A673 (cell line): ENCODE data around the gene GRAMD1B. TPM values are rescaled to one million over a fixed set of nuclear protein-coding genes. Genes with fewer than 3 reads are reported as not detected.

Experiments
- BruUV-seq: library from RNA; stranded (reverse); fragments of 400-500 nt; replicated peaks from 2 replicates; lab custom pipeline; 2021; lab: Mats Ljungman, UMichigan
- CTCF ChIA-PET: fragments of 300-600 bp; sonication (Branson Sonifier 250); formaldehyde crosslinking; loops from one replicate; lab custom pipeline; 2022; ENCODE audit warnings: antibody characterized with exemption; lab: Charles Lee
- POLR2A ChIA-PET: fragments of 300-600 bp; sonication (Branson Sonifier 250); formaldehyde crosslinking; loops from one replicate; lab custom pipeline; 2022; ENCODE audit warnings: antibody characterized with exemption; ENCODE audit not compliant: low non-redundant PET; lab: Charles Lee
- DNase-seq: peaks from one replicate; pipeline ENCODE4 v3.0.0-alpha.2; 2015; ENCODE audit warnings: low spot score
- H3K27ac ChIP-seq: fragments of 200-600 bp; sonication (generic); 2 replicates; pipeline ENCODE4 v1.5.1; 2016; ENCODE audit warnings: mixed run types, low read depth, mild to moderate bottlenecking, mixed read lengths, antibody characterized with exemption, low read length; ENCODE audit not compliant: poor library complexity, severe bottlenecking
- H3K27me3 ChIP-seq: fragments of 200-600 bp; sonication (generic); replicated peaks from 2 replicates; pipeline ENCODE4 v1.6.1; 2017; ENCODE audit warnings: mixed run types, low read depth, mild to moderate bottlenecking, mixed read lengths, antibody characterized with exemption, low read length; ENCODE audit not compliant: insufficient read depth, poor library complexity
- H3K36me3 ChIP-seq: fragments of 200-600 bp; sonication (generic); 2 replicates; pipeline ENCODE4 v1.6.1; 2016; ENCODE audit warnings: mixed run types, mild to moderate bottlenecking, mixed read lengths, antibody characterized with exemption, low read length; ENCODE audit not compliant: insufficient read depth, poor library complexity, severe bottlenecking
- H3K4me1 ChIP-seq: fragments of 200-600 bp; sonication (generic); 2 replicates; pipeline ENCODE4 v1.6.1; 2017; ENCODE audit warnings: mixed run types, mild to moderate bottlenecking, mixed read lengths, antibody characterized with exemption, low read length; ENCODE audit not compliant: insufficient read depth, poor library complexity, severe bottlenecking
- H3K4me3 ChIP-seq: fragments of 200-600 bp; sonication (generic); 2 replicates; pipeline ENCODE4 v1.5.1; 2016; ENCODE audit warnings: low read depth, mixed run types, mild to moderate bottlenecking, mixed read lengths, low read length; ENCODE audit not compliant: poor library complexity, severe bottlenecking
- H3K9me3 ChIP-seq: fragments of 200-600 bp; sonication (generic); 2 replicates; pipeline ENCODE4 v1.6.1; 2016; ENCODE audit warnings: mixed run types, low read depth, mild to moderate bottlenecking, mixed read lengths, antibody characterized with exemption, low read length; ENCODE audit not compliant: poor library complexity, severe bottlenecking
- CTCF ChIP-seq: fragments of 300-800, 200-600 bp; sonication (generic); conservative IDR thresholded peaks from 2 replicates; pipeline ENCODE4 v1.5.1; 2017; ENCODE audit warnings: low read depth, mild to moderate bottlenecking, antibody characterized with exemption, low read length, moderate library complexity, mixed read lengths
- EZH2 ChIP-seq: fragments of 200-600 bp; sonication (generic); IDR thresholded peaks from 2 replicates; pipeline ENCODE4 v1.6.1; 2017; ENCODE audit warnings: borderline replicate concordance, low read depth, mild to moderate bottlenecking, mixed read lengths, antibody characterized with exemption, low read length; ENCODE audit not compliant: poor library complexity, severe bottlenecking
- intact Hi-C: fragments of 100-400 bp; cut with micrococcal nuclease; formaldehyde crosslinking; loops from one replicate; pipeline ENCODE4 v1.10.0; 2022; ENCODE audit not compliant: unreplicated experiment
- total RNA-seq: library from RNA; stranded (reverse); gene quantifications from 2 replicates; pipeline ENCODE4 v1.2.3, GENCODE V29; 2021

GRAMD1B gene
- total RNA-seq, 1 experiment from 2014 or later, result 13.0 TPM

GRCh38 chr11:123611698-123612097, 181.6 kb downstream of the GRAMD1B start:
- Histone ChIP-seq H3K27ac (no peak overlapping the region), H3K4me3 (no peak overlapping the region), H3K27me3 (no peaks in the 10 kb centered on the region), H3K36me3 (no peaks in the 10 kb centered on the region), H3K4me1 (no peaks in the 10 kb centered on the region), H3K9me3 (no peaks in the 10 kb centered on the region)
- no peak for TF ChIP-seq CTCF
- TF ChIP-seq EZH2, result no peak
- intact Hi-C loops, result no loop called here
- BruUV-seq, result no TSS peak
- no peak for DNase-seq
- ChIA-PET CTCF (no interaction called here), POLR2A (no interaction called here)

- ChIA-PET POLR2A (no interaction called here), CTCF (interaction anchor here (0.7 kb wide), 1 partner anchor 59 kb away, joined by 5 read pairs; no protein-coding TSS in a partner anchor)
- H3K4me1 ChIP-seq, result no peaks in the 10 kb centered on the region
- intact Hi-C loops, result no loop called here
- DNase-seq, result peak; percentile 25
- no peak for TF ChIP-seq CTCF
- no peaks in the 10 kb centered on the region for H3K36me3 ChIP-seq
- BruUV-seq, result no TSS peak
- H3K27me3 ChIP-seq, result no peaks in the 10 kb centered on the region
- no peaks in the 10 kb centered on the region for H3K9me3 ChIP-seq
- H3K27ac ChIP-seq, result no peak overlapping the region
- no peak overlapping the region for H3K4me3 ChIP-seq
Observed at GRCh38 chr11:123616505-123617198, 186.6 kb downstream of the GRAMD1B start.

GRCh38 chr11:123622576-123622975, 192.5 kb downstream of the GRAMD1B start:
- no TSS peak for BruUV-seq
- no peaks in the 10 kb centered on the region for H3K27me3 ChIP-seq
- no peak for TF ChIP-seq CTCF
- no peak for TF ChIP-seq EZH2
- no peaks in the 10 kb centered on the region for H3K36me3 ChIP-seq
- POLR2A ChIA-PET, result no interaction called here
- no peaks in the 10 kb centered on the region for H3K9me3 ChIP-seq
- CTCF ChIA-PET, result no interaction called here
- intact Hi-C loops, result no loop called here
- no peak overlapping the region for H3K27ac ChIP-seq
- H3K4me1 ChIP-seq, result no peaks in the 10 kb centered on the region
- no peak overlapping the region for H3K4me3 ChIP-seq
- no peak for DNase-seq
